Lower lobe of right lung (tissue), 2 donors: Measurements from ENCODE around the gene SIGLEC14. TPM values are rescaled to one million over a fixed set of nuclear protein-coding genes. Genes with fewer than 3 reads are reported as not detected.

Source experiments
- ATAC-seq, 2 donors: fragments of 200-7000 bp; cut with Tn5 transposase; one replicate each; pipeline ENCODE4 v1.9.1; 2020 to 2022; ENCODE audit warnings: mild to moderate bottlenecking in 2 of 2, moderate library complexity in 2 of 2
- DNase-seq: peaks from one replicate; pipeline ENCODE4 v3.0.0-alpha.2; 2020
- H3K27ac ChIP-seq: fragments of 200-600 bp; one replicate; pipeline ENCODE4 v1.8.0; 2022
- H3K27me3 ChIP-seq: fragments of 200-600 bp; one replicate; pipeline ENCODE4 v1.8.0; 2022; ENCODE audit warnings: low read depth
- H3K36me3 ChIP-seq: fragments of 200-600 bp; one replicate; pipeline ENCODE4 v1.8.0; 2022; ENCODE audit warnings: mild to moderate bottlenecking
- H3K4me1 ChIP-seq: fragments of 200-600 bp; one replicate; pipeline ENCODE4 v1.8.0; 2022
- H3K4me3 ChIP-seq: fragments of 200-600 bp; one replicate; pipeline ENCODE4 v1.8.0; 2022; ENCODE audit warnings: mild to moderate bottlenecking
- H3K9me3 ChIP-seq: fragments of 200-600 bp; one replicate; pipeline ENCODE4 v1.8.0; 2022
- CTCF ChIP-seq: fragments of 200-600 bp; IDR thresholded peaks from one replicate; pipeline ENCODE4 v1.8.0; 2022; ENCODE audit warnings: antibody characterized with exemption, mild to moderate bottlenecking
- intact Hi-C: fragments of 100-400 bp; cut with DNase I; formaldehyde crosslinking; loops from one replicate; pipeline ENCODE4 v1.11.0; 2022
- total RNA-seq: library from RNA; stranded (reverse); fragmentation: NEBNext Ultra II Directional; extraction: Animal tissue kit (Norgen Biotek cat#: 25700); gene quantifications from one replicate; pipeline ENCODE4 v1.2.1, GENCODE V29; 2021
- donor health status: DM: no; HTN: yes; CAD: no; lungs with severe emphysema.

The SIGLEC14 gene
- total RNA-seq, 1 donor from 2014 or later = 20.3 TPM

- Histone ChIP-seq H3K27ac (no peak within 1 kb of the TSS), H3K4me3 (peak within 1 kb of the TSS; percentile 87), H3K9me3 (no peaks in the 10 kb centered on the region), H3K27me3 (no peaks in the 10 kb centered on the region), H3K4me1 (peaks cover 22% of the 10 kb centered on the region), H3K36me3 (peaks cover 55% of the 10 kb centered on the region)
- DNase-seq (no peak), ATAC-seq (no peak)
- TF ChIP-seq CTCF = no peak
- intact Hi-C loops = no loop called here
Measured at GRCh38 chr19:51693260-51693659, 46.6 kb upstream of the SIGLEC14 start, which contains the start of gene SPACA6. Gene SPACA6 (plus strand): TSS chr19:51693330. CDS start chr19:51693527, 197 bp downstream.

- ATAC-seq (no peak), DNase-seq (no peak)
- peaks cover 30% of the 10 kb centered on the region for H3K4me1 ChIP-seq
- intact Hi-C loops = no loop called here
- peaks cover 47% of the 10 kb centered on the region for H3K36me3 ChIP-seq
- H3K9me3 ChIP-seq = no peaks in the 10 kb centered on the region
- H3K27ac ChIP-seq = no peak overlapping the region
- no peak overlapping the region for H3K4me3 ChIP-seq
- H3K27me3 ChIP-seq = no peaks in the 10 kb centered on the region
- TF ChIP-seq CTCF = no peak
Measured at GRCh38 chr19:51692468-51692867, 45.8 kb upstream of the SIGLEC14 start.

GRCh38 chr19:51691584-51692428 lies 45.2 kb upstream of the SIGLEC14 start:
- Histone ChIP-seq H3K27me3 (no peaks in the 10 kb centered on the region), H3K36me3 (peaks cover 41% of the 10 kb centered on the region), H3K4me3 (peak overlapping the region; percentile 87), H3K27ac (peak overlapping the region; percentile 53), H3K9me3 (no peaks in the 10 kb centered on the region), H3K4me1 (peaks cover 36% of the 10 kb centered on the region)
- intact Hi-C loops = no loop called here
- DNase-seq (no peak), ATAC-seq (no peak)
- TF ChIP-seq CTCF = no peak

GRCh38 chr19:51691074-51691583 lies 44.5 kb upstream of the SIGLEC14 start:
- no peaks in the 10 kb centered on the region for H3K27me3 ChIP-seq
- H3K9me3 ChIP-seq = no peaks in the 10 kb centered on the region
- H3K4me3 ChIP-seq = peak overlapping the region; percentile 87
- ATAC-seq = no peak
- no peak for DNase-seq
- H3K4me1 ChIP-seq = peaks cover 37% of the 10 kb centered on the region
- intact Hi-C loops = no loop called here
- no peak for TF ChIP-seq CTCF
- peak overlapping the region; percentile 53 for H3K27ac ChIP-seq
- peaks cover 34% of the 10 kb centered on the region for H3K36me3 ChIP-seq

- ATAC-seq (peak; percentile 62 to 64), DNase-seq (peak; percentile 63)
- peak overlapping the region; percentile 87 for H3K4me3 ChIP-seq
- H3K27ac ChIP-seq = peak overlapping the region; percentile 84
- no peaks in the 10 kb centered on the region for H3K9me3 ChIP-seq
- no peak for TF ChIP-seq CTCF
- no peaks in the 10 kb centered on the region for H3K27me3 ChIP-seq
- peaks cover 37% of the 10 kb centered on the region for H3K4me1 ChIP-seq
- intact Hi-C loops = no loop called here
- peaks cover 28% of the 10 kb centered on the region for H3K36me3 ChIP-seq
Measured at GRCh38 chr19:51690454-51691073, 43.9 kb upstream of the SIGLEC14 start.
